HepG2 (cell line): Measurements from ENCODE around the gene STKLD1. TPM values are rescaled to one million over a fixed set of nuclear protein-coding genes. Genes with fewer than 3 reads are reported as not detected.
A peak's percentile ranks its signal among the peaks of the same experiment; 100 is the strongest.

ENCODE experiments used
- ATF7 ChIP-seq, 2 experiments: fragments of 450-650 bp in 1 of 2; sonication (generic) in 1 of 2; formaldehyde crosslinking in 1 of 2; IDR thresholded peaks; 2 replicates each; pipeline versions ENCODE4 v1.4.0 to v1.6.1; 2016 to 2020; ENCODE audit warnings: antibody characterized with exemption in 1 of 2, mild to moderate bottlenecking in 1 of 2, missing genetic modification reagents in 1 of 2
- ATF7-NPFF ChIP-seq: sonication (generic); formaldehyde crosslinking; IDR thresholded peaks from 2 replicates; pipeline ENCODE4 v1.8.1; 2023; ENCODE audit warnings: mild to moderate bottlenecking, low read depth, missing genetic modification reagents, moderate library complexity
- BRCA1 ChIP-seq: sonication (generic); formaldehyde crosslinking; IDR thresholded peaks from 2 replicates; pipeline ENCODE4 v1.4.0; 2020; ENCODE audit warnings: missing genetic modification reagents
- DNMT1 ChIP-seq: sonication (generic); formaldehyde crosslinking; IDR thresholded peaks from 2 replicates; pipeline ENCODE4 v1.5.1; 2020; ENCODE audit warnings: mild to moderate bottlenecking, missing genetic modification reagents
- HDAC1 ChIP-seq: sonication (generic); formaldehyde crosslinking; IDR thresholded peaks from 2 replicates; pipeline ENCODE4 v1.5.1; 2020; ENCODE audit warnings: mild to moderate bottlenecking, missing genetic modification reagents
- RBM39 ChIP-seq: fragments of 200-400 bp; formaldehyde crosslinking; IDR thresholded peaks from one replicate; pipeline ENCODE4 v1.6.1; 2018; ENCODE audit warnings: antibody characterized with exemption, mild to moderate bottlenecking, low read depth, low read length; ENCODE audit not compliant: poor library complexity, severe bottlenecking
- SKI ChIP-seq: fragments of 450-650 bp; IDR thresholded peaks from one replicate; pipeline ENCODE4 v1.6.1; 2018; ENCODE audit warnings: mild to moderate bottlenecking; ENCODE audit not compliant: partially characterized antibody
- STAT5B ChIP-seq: sonication (generic); formaldehyde crosslinking; IDR thresholded peaks from 2 replicates; pipeline ENCODE4 v1.4.0; 2020; ENCODE audit warnings: missing genetic modification reagents
- ZMYM3 ChIP-seq: sonication (generic); formaldehyde crosslinking; IDR thresholded peaks from 2 replicates; pipeline ENCODE4 v1.5.1; 2020; ENCODE audit warnings: mild to moderate bottlenecking, missing genetic modification reagents
- ZNF367 ChIP-seq: sonication (generic); formaldehyde crosslinking; IDR thresholded peaks from 2 replicates; pipeline ENCODE4 v1.4.0; 2020; ENCODE audit warnings: missing genetic modification reagents, borderline replicate concordance
- ZNF572 ChIP-seq: sonication (generic); formaldehyde crosslinking; IDR thresholded peaks from 2 replicates; pipeline ENCODE4 v1.5.1; 2020; ENCODE audit warnings: mild to moderate bottlenecking, missing genetic modification reagents
- ZNF839 ChIP-seq: sonication (generic); formaldehyde crosslinking; IDR thresholded peaks from 2 replicates; pipeline ENCODE4 v1.4.0; 2020; ENCODE audit warnings: missing genetic modification reagents, mild to moderate bottlenecking, borderline replicate concordance
- polyA plus RNA-seq, 8 experiments: library from polyadenylated mRNA; depleted of rRNA in 3 of 8; stranded (reverse) in 7 of 8; unstranded in 1 of 8; fragments of >200 nt; fragmentation: Illumina TruSeq in 4 of 8; extraction: Trizol in 4 of 8; gene quantifications; 2 replicates each; pipeline versions ENCODE4 v1.2.1 to v1.2.3, GENCODE V29; 2011 to 2016; ENCODE audit warnings: low read depth in 4 of 8, missing spikeins in 1 of 8, mixed read lengths in 1 of 8; ENCODE audit not compliant: insufficient read depth in 1 of 8
- total RNA-seq, 5 experiments: library from RNA; depleted of rRNA; stranded (reverse); fragments of >200 nt; fragmentation: Illumina TruSeq; extraction: Trizol; gene quantifications; 2 replicates each; pipeline ENCODE4 v1.2.3, GENCODE V29; 2016; ENCODE audit warnings: low read depth in 1 of 5
- TF ChIP-seq, protein P1 (sequence below): sonication (generic); formaldehyde crosslinking; IDR thresholded peaks from 2 replicates; pipeline ENCODE4 v1.5.0; 2020; ENCODE audit warnings: missing genetic modification reagents
- TF ChIP-seq, protein P2 (sequence below): IDR thresholded peaks from 2 replicates; pipeline ENCODE4 v1.6.1; 2016
- TF ChIP-seq, protein P3 (sequence below): IDR thresholded peaks from 2 replicates; pipeline ENCODE4 v1.6.1; 2012; ENCODE audit warnings: low read depth, low read length, improper control_type of control experiment
- TF ChIP-seq, protein P4 (sequence below), 2 experiments: fragments of 450-650 bp in 1 of 2; sonication (generic) in 1 of 2; formaldehyde crosslinking in 1 of 2; IDR thresholded peaks; 2 replicates each; pipeline versions ENCODE4 v1.6.1 to v1.8.0; 2016 to 2022; ENCODE audit warnings: antibody characterized with exemption in 1 of 2, mild to moderate bottlenecking in 1 of 2, missing genetic modification reagents in 1 of 2

Gene STKLD1
- total and polyA plus RNA-seq, 2 of the 13 experiments (the other 11 are each of a cell fraction or from before 2014, with no cell fraction given): 1.5 to 2.2 TPM

DNA sequence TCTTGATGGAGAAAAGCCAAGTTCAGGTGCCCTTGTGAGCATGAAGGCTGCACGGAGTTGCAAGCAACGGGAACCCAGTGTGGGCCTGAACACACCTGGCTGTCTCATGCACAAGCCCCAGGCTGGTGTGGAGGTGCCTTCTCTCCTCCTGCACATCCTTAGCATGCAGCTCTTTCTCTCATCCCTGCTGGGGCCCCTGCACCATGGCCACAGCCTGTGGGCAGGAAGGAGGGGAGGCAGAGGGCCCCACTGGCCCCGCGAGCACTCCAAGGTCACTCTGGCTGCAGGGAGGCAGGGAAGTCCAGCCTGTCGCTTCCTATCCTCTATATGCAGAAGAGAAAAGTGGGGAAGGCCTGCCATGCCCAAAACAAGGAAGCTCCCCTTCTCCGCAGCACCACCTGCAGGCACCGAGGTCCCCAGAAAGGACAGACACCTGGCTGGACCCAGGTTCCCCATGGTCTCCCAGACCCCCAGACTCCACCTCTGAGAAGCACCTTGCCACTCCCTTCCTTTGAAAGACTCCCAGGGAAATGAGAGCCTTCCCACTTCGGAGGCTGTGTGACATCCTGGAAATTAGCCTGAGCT is 18.6 kb downstream of the STKLD1 start (continued):
- TF ChIP-seq SKI: no peak
- TF ChIP-seq ATF7 (IDR thresholded peaks at IDR 0.05): no peak
- TF ChIP-seq ATF7 (CRISPR knock-in tag; IDR thresholded peaks at IDR 0.05): no peak
- TF ChIP-seq DNMT1 (CRISPR knock-in tag): no peak
- no peak for TF ChIP-seq RBM39
- TF ChIP-seq, protein P1, sequence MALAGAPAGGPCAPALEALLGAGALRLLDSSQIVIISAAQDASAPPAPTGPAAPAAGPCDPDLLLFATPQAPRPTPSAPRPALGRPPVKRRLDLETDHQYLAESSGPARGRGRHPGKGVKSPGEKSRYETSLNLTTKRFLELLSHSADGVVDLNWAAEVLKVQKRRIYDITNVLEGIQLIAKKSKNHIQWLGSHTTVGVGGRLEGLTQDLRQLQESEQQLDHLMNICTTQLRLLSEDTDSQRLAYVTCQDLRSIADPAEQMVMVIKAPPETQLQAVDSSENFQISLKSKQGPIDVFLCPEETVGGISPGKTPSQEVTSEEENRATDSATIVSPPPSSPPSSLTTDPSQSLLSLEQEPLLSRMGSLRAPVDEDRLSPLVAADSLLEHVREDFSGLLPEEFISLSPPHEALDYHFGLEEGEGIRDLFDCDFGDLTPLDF (CRISPR knock-in tag): no peak
- TF ChIP-seq ZMYM3 (CRISPR knock-in tag): no peak
- TF ChIP-seq BRCA1 (CRISPR knock-in tag): no peak
- TF ChIP-seq ZNF839 (CRISPR knock-in tag): no peak
- TF ChIP-seq, protein P2, sequence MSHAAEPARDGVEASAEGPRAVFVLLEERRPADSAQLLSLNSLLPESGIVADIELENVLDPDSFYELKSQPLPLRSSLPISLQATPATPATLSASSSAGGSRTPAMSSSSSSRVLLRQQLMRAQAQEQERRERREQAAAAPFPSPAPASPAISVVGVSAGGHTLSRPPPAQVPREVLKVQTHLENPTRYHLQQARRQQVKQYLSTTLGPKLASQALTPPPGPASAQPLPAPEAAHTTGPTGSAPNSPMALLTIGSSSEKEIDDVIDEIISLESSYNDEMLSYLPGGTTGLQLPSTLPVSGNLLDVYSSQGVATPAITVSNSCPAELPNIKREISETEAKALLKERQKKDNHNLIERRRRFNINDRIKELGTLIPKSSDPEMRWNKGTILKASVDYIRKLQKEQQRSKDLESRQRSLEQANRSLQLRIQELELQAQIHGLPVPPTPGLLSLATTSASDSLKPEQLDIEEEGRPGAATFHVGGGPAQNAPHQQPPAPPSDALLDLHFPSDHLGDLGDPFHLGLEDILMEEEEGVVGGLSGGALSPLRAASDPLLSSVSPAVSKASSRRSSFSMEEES (CRISPR knock-in tag): no peak
- peak; percentile 66 for TF ChIP-seq HDAC1
- TF ChIP-seq, protein P3, sequence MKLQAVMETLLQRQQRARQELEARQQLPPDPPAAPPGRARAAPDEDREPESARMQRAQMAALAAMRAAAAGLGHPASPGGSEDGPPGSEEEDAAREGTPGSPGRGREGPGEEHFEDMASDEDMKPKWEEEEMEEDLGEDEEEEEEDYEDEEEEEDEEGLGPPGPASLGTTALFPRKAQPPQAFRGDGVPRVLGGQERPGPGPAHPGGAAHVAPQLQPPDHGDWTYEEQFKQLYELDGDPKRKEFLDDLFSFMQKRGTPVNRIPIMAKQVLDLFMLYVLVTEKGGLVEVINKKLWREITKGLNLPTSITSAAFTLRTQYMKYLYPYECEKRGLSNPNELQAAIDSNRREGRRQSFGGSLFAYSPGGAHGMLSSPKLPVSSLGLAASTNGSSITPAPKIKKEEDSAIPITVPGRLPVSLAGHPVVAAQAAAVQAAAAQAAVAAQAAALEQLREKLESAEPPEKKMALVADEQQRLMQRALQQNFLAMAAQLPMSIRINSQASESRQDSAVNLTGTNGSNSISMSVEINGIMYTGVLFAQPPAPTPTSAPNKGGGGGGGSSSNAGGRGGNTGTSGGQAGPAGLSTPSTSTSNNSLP: no peak
- TF ChIP-seq ZNF367 (CRISPR knock-in tag): no peak
- TF ChIP-seq ZNF572 (CRISPR knock-in tag): no peak
- TF ChIP-seq, protein P4, sequence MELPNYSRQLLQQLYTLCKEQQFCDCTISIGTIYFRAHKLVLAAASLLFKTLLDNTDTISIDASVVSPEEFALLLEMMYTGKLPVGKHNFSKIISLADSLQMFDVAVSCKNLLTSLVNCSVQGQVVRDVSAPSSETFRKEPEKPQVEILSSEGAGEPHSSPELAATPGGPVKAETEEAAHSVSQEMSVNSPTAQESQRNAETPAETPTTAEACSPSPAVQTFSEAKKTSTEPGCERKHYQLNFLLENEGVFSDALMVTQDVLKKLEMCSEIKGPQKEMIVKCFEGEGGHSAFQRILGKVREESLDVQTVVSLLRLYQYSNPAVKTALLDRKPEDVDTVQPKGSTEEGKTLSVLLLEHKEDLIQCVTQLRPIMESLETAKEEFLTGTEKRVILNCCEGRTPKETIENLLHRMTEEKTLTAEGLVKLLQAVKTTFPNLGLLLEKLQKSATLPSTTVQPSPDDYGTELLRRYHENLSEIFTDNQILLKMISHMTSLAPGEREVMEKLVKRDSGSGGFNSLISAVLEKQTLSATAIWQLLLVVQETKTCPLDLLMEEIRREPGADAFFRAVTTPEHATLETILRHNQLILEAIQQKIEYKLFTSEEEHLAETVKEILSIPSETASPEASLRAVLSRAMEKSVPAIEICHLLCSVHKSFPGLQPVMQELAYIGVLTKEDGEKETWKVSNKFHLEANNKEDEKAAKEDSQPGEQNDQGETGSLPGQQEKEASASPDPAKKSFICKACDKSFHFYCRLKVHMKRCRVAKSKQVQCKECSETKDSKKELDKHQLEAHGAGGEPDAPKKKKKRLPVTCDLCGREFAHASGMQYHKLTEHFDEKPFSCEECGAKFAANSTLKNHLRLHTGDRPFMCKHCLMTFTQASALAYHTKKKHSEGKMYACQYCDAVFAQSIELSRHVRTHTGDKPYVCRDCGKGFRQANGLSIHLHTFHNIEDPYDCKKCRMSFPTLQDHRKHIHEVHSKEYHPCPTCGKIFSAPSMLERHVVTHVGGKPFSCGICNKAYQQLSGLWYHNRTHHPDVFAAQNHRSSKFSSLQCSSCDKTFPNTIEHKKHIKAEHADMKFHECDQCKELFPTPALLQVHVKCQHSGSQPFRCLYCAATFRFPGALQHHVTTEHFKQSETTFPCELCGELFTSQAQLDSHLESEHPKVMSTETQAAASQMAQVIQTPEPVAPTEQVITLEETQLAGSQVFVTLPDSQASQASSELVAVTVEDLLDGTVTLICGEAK (IDR thresholded peaks at IDR 0.05): no peak
- TF ChIP-seq, protein P4 (CRISPR knock-in tag; IDR thresholded peaks at IDR 0.05): no peak
- TF ChIP-seq ATF7-NPFF (CRISPR knock-in tag): no peak
- no peak for TF ChIP-seq STAT5B
